Common myeloid progenitor, CD34-positive (primary cell): ENCODE data around the gene RTL10.

Source experiments
- CTCF ChIA-PET: fragments of 350-600 bp; sonication (Branson Sonifier 250); formaldehyde crosslinking; loops from one replicate; lab custom pipeline; 2021; ENCODE audit warnings: antibody characterized with exemption; lab: Charles Lee
- POLR2A ChIA-PET: fragments of 350-600 bp; sonication (Branson Sonifier 250); formaldehyde crosslinking; loops from one replicate; lab custom pipeline; 2021; ENCODE audit warnings: antibody characterized with exemption; lab: Charles Lee
- DNase-seq, 3 donors: peaks; one replicate each; pipeline versions ENCODE4 v3.0.0 to v3.0.0-alpha.2; 2013
- H3K27ac ChIP-seq, 2 experiments: 1 replicate in 1 of 2; 2 replicates in 1 of 2; pipeline ENCODE4 v1.7.0; 2013; ENCODE audit warnings: inconsistent platforms in 2 of 2, low read length in 2 of 2, mild to moderate bottlenecking in 2 of 2, low read depth in 1 of 2, moderate library complexity in 1 of 2; ENCODE audit not compliant: severe bottlenecking in 2 of 2, insufficient read depth in 1 of 2, poor library complexity in 1 of 2
- H3K27me3 ChIP-seq, 5 experiments: replicated peaks in 2 of 5; 1 replicate in 3 of 5; 2 replicates in 2 of 5; pipeline versions ENCODE4 v1.6.1 to v1.7.0; 2013; ENCODE audit warnings: low read length in 4 of 5, mild to moderate bottlenecking in 2 of 5, moderate library complexity in 2 of 5, inconsistent platforms in 1 of 5; ENCODE audit not compliant: insufficient read depth in 5 of 5, control insufficient read depth in 4 of 5
- H3K36me3 ChIP-seq, 4 experiments: 1 replicate in 2 of 4; 2 replicates in 2 of 4; pipeline versions ENCODE4 v1.6.1 to v1.7.0; 2013; ENCODE audit warnings: low read length in 3 of 4, control low read depth in 1 of 4, mild to moderate bottlenecking in 1 of 4; ENCODE audit not compliant: control insufficient read depth in 4 of 4, insufficient read depth in 4 of 4
- H3K4me1 ChIP-seq, 4 experiments: 1 replicate in 3 of 4; 2 replicates in 1 of 4; pipeline versions ENCODE4 v1.6.1 to v1.7.1; 2013; ENCODE audit warnings: low read length in 3 of 4, mild to moderate bottlenecking in 3 of 4, control low read depth in 1 of 4, inconsistent platforms in 1 of 4, moderate library complexity in 1 of 4; ENCODE audit not compliant: control insufficient read depth in 4 of 4, insufficient read depth in 4 of 4; ENCODE audit errors: control extremely low read depth in 1 of 4
- H3K4me3 ChIP-seq, 7 experiments: 1 replicate in 4 of 7; 2 replicates in 3 of 7; pipeline versions ENCODE4 v1.5.1 to v1.7.0; 2013; ENCODE audit warnings: mild to moderate bottlenecking in 7 of 7, low read length in 6 of 7, moderate library complexity in 6 of 7, inconsistent platforms in 2 of 7, low read depth in 2 of 7, control low read depth in 1 of 7; ENCODE audit not compliant: insufficient read depth in 4 of 7, control insufficient read depth in 1 of 7; ENCODE audit errors: extremely low read depth in 1 of 7
- H3K9me3 ChIP-seq, 5 experiments: 1 replicate in 4 of 5; 2 replicates in 1 of 5; pipeline versions ENCODE4 v1.6.1 to v1.7.1; 2013; ENCODE audit warnings: low read length in 4 of 5, mild to moderate bottlenecking in 2 of 5, inconsistent platforms in 1 of 5, low read depth in 1 of 5, moderate library complexity in 1 of 5; ENCODE audit not compliant: control insufficient read depth in 4 of 5, insufficient read depth in 2 of 5; ENCODE audit errors: control extremely low read depth in 1 of 5
- WGBS: methylation state at CpG from one replicate; pipeline ENCODE4 v1.1.5; 2013; ENCODE audit not compliant: insufficient coverage; 5-methylcytosine and 5-hydroxymethylcytosine counted together

Gene RTL10

GRCh38 chr22:19866665-19867009, 12.0 kb upstream of the RTL10 start:
- CTCF ChIA-PET = interaction anchor here (1.1 to 1.3 kb wide), 2 partner anchors 20 to 22 kb away, joined by 3 read pairs; no protein-coding TSS in a partner anchor
- H3K27me3 ChIP-seq = no peaks in the 10 kb centered on the region
- H3K9me3 ChIP-seq = no peaks in the 10 kb centered on the region
- H3K27ac ChIP-seq = no peak overlapping the region
- POLR2A ChIA-PET = interaction anchor here (0.7 to 1.0 kb wide), 2 partner anchors 11 to 22 kb away, joined by 3 read pairs; no protein-coding TSS in a partner anchor
- no peak overlapping the region for H3K4me3 ChIP-seq
- H3K4me1 ChIP-seq = no peaks in the 10 kb centered on the region
- no CpG with 5 or more reads among the region's 3 CpGs for WGBS
- H3K36me3 ChIP-seq = no peaks in the 10 kb centered on the region
- DNase-seq = no peak

DNA sequence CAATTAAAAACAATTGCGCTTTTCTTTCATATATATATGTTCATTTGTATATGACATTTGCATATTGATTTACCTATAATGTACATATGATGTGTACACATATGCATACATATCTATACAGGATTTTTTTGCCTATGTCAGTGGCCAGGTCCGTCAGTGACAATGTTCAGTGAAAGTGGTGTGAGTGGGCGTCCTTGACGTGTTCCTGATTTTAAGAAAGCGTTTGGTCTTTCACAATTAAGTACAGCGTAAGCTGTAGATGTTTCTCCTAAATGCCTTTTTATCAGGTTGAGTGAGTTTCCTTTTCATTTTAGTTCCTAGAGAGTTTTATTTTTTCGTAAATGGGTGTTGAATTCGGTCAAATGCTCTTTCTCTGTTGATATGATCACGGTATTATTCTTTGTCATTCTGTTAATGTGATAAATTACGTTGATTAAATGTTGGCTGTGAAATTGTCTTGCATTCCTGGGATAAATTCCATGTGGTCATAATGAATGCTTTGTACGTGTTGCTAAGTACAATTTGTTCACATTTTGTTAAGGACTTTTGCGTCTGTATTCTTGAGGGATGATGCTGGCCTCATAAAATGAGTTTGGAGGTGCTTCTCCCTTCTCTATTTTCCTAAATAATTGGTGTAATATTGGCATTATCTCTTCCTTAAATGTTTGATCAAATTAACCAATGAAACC, 10.6 kb upstream of the RTL10 start:
- ChIA-PET POLR2A (no interaction called here), CTCF (interaction anchor here (1.3 to 2.0 kb wide), 2 partner anchors 9 to 14 kb away, joined by 4 to 9 read pairs; no protein-coding TSS in a partner anchor)
- DNase-seq = no peak
- Histone ChIP-seq H3K36me3 (no peaks in the 10 kb centered on the region), H3K27me3 (no peaks in the 10 kb centered on the region), H3K27ac (no peak overlapping the region), H3K4me3 (no peak overlapping the region), H3K9me3 (no peaks in the 10 kb centered on the region), H3K4me1 (no peaks in the 10 kb centered on the region)
- 97% methylated on average over 9 of the region's 12 CpGs for WGBS

GRCh38 chr22:19864538-19865106, 9.9 kb upstream of the RTL10 start:
- no peaks in the 10 kb centered on the region for H3K9me3 ChIP-seq
- ChIA-PET POLR2A (no interaction called here), CTCF (interaction anchor here (1.3 to 2.0 kb wide), 2 partner anchors 9 to 13 kb away, joined by 4 to 9 read pairs; no protein-coding TSS in a partner anchor)
- no peaks in the 10 kb centered on the region for H3K36me3 ChIP-seq
- 71% methylated on average over 1 of the region's 5 CpGs for WGBS
- H3K27ac ChIP-seq = no peak overlapping the region
- no peaks in the 10 kb centered on the region for H3K27me3 ChIP-seq
- no peak overlapping the region for H3K4me3 ChIP-seq
- H3K4me1 ChIP-seq = no peaks in the 10 kb centered on the region
- DNase-seq = no peak

DNA sequence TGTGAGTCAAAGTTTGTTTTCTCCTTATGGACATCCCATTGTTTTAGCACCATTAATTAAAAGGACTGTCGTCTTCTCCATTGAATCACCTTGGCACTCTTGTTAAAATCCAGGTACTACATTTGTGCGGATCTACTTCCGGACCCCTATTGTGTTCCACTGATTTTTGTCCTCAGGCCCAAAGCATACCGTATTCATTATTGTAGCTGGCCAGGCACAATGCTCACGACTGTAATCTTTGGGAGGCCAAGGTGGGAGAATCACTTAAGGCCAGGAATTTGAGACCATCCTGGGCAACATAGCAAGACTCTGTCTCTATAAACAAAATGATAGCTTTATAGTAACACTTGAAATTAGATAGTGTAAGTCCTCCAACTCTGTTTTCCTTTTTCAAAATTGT, 8.9 kb upstream of the RTL10 start:
- Histone ChIP-seq H3K36me3 (no peaks in the 10 kb centered on the region), H3K9me3 (no peaks in the 10 kb centered on the region), H3K27me3 (no peaks in the 10 kb centered on the region), H3K4me1 (no peaks in the 10 kb centered on the region), H3K27ac (no peak overlapping the region), H3K4me3 (no peak overlapping the region)
- POLR2A ChIA-PET = no interaction called here
- CTCF ChIA-PET = no interaction called here
- no peak for DNase-seq
- 96% methylated on average over 5 of the region's 5 CpGs for WGBS

DNA sequence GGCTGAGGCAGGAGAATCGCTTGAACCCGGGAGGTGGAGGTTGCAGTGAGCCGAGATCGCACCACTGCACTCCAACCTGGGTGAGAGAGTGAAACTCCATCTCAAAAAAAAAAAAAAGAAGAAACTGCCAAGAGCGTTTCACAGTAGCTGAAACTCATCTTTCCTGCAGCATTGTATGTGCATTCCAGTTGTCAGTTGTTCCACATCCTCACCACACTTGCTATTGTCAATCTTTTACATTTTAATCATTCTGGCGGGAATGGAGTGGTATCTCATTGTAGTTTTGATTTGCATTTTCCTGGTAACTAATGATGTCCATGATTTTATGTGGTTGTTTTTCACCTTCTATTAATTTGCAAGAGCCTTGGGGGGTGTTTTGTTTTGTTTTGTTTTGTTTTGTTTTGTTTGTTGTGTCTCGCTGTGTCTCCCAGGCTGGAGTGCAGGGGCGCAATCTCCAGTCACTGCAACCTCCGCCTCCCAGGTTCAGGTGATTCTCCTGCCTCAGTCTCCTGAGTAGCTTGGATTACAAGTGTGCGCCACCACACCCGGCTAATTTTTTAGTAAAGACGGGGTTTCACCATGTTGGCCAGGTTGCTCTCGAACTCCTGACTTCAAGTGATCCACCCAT, 8.1 kb upstream of the RTL10 start:
- no peaks in the 10 kb centered on the region for H3K36me3 ChIP-seq
- 100% methylated on average over 9 of the region's 13 CpGs for WGBS
- no peak overlapping the region for H3K4me3 ChIP-seq
- H3K9me3 ChIP-seq = no peaks in the 10 kb centered on the region
- no peak overlapping the region for H3K27ac ChIP-seq
- H3K27me3 ChIP-seq = no peaks in the 10 kb centered on the region
- H3K4me1 ChIP-seq = peaks cover 0 to 2% (median 0%) of the 10 kb centered on the region in 4 experiments
- CTCF ChIA-PET = interaction anchor here (0.6 kb wide), 1 partner anchor 61 kb away, joined by 3 read pairs; no protein-coding TSS in a partner anchor
- POLR2A ChIA-PET = no interaction called here
- no peak for DNase-seq

- Histone ChIP-seq H3K4me3 (no peak overlapping the region), H3K27me3 (no peaks in the 10 kb centered on the region), H3K27ac (no peak overlapping the region), H3K4me1 (peaks cover 0 to 17% (median 13%) of the 10 kb centered on the region in 4 experiments), H3K36me3 (no peaks in the 10 kb centered on the region), H3K9me3 (no peaks in the 10 kb centered on the region)
- no peak for DNase-seq
- 96% methylated on average over 7 of the region's 8 CpGs for WGBS
- POLR2A ChIA-PET = no interaction called here
- CTCF ChIA-PET = no interaction called here
These were observed 5.3 kb upstream of the RTL10 start for GRCh38 chr22:19859861-19860510.
